NCI-H460 (cell line): ENCODE measurements around the gene GATA6. TPM values are rescaled to one million over a fixed set of nuclear protein-coding genes. Genes with fewer than 3 reads are reported as not detected.

Source experiments
- DNase-seq: peaks from one replicate; pipeline ENCODE4 v3.0.0-alpha.2; 2016; ENCODE audit warnings: low read depth; ENCODE audit errors: extremely low read depth
- total RNA-seq: library from RNA; depleted of rRNA; stranded (reverse); fragments of >200 nt; shearing (Covaris generic); gene quantifications from 2 replicates; pipeline ENCODE4 v1.2.3, GENCODE V29; 2014

Gene GATA6
- total RNA-seq, 1 experiment from 2014 or later, result 1.0 TPM

DNA sequence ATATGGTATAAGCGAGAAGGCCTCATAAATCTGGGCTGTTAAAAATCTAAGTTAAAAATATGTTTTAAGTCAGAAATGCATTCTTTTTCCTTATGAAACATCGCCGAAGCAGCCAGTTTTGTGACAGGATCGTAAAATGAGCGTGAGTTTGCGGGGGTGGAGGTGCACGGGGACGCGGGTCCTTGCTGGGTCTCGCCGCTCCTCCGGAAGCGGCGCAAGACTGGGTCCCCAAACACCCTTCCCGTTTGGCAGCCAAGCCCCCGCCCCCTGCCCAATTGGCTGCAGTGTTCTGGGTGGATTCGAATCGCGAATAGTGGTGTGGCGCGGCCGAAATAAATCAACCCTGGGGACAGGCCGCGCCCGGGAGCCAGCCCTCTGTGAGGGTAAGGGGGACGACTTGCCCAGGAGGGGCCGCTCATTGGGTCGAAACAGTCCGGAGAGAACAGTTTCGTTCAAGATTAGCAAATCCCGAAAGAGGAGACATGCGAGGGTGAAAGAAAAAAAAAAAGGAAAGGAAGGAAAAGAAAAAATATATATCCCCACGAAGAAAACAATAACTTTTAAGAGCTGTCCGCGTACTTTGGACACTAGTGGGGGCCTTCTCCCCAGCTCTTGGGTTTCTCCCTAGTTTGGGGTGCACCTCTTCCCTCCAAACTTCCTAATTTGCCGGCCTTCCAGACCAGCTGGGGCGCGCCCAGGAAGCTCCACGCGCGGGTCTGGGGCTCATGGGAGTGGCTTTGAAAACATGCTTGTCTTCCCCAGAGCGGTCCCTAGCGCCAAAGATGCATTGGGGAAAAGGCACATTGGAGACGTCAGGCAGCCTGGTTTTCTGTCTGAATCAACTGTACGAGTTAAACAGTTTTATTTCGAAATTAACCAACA, 3.1 kb upstream of the GATA6 start:
- DNase-seq, result no peak

DNA sequence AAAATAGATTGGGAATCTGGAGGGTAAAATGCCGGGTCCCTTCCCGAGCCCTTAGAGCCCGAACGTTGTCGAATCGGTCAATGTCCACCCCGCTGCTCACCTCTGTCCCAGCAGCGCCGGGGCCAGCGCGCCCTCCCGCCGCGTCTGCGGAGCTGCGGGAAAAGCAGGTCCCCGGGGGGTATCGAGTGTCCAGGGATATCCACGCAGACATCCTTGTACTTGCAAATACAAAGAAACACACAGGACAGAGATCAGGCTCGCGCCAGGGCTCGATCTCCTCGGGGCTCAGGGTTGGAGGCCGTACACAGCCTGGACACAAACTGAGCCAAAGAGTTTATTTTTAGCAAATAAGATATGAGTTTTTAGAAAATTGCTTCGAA, 2.3 kb upstream of the GATA6 start:
- no peak for DNase-seq

DNA sequence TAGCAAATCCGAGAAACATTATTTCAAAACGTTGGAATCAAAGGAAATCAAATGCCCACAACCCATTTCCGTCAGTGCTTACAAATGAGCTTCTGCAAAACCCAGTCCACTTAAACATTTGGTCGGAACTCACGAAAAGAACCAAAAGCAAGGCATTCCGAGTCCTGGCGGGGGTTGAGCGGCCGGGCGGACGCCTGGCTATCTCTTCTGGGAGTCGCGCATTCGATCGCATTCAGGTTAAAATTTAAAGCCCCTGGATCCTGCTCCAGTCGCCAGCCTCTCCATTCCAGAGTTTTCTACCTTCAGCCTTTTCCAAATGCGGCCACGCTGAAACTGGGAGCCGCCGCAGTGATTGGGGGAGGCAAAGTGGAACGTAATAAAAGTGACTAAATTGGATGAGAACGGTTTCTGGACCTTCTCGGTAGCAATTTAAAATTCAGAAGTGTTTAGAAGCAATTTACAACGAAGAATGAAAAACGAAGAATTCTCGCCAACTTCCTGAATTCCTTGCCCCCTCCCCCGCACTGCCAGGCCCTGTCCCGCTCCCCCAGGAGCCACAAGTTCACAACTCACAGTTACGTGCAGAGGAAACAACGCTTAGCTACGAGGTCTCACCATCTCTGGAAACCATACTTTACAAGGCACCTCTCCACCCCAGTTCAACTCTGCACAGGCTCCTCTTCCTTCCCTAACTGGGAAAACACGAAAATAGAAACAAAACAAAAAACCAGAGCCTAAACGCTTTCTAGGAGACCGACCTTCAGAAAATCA, 1.7 kb upstream of the GATA6 start:
- no peak for DNase-seq

DNA sequence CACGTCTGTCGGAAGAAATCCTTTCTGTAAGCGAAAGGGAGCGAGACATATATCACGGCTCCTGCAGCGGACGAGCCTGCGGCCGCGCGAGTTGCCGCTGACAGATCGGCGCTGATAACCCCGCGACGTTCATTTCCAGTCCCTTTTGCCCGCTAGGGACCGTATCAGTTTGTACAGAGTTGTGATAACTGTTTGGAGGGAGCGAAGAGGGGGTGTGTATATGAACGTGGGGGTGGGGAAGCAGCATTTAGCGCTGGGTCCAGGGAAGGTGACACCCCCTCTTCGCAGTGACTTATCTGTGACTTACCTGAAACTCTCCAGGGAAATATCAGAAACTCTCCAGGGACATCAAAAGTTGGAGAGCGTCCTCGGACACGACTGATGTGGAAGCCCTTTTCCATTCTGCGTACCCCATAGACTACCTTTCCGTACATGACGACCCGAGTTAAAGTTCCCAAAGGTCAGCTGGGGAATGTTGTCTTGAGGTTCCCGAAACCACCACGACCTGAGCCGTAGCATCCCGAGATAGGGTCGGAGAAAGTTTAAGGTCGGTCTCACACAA, 948 bp upstream of the GATA6 start:
- peak; percentile 16 for DNase-seq

DNA sequence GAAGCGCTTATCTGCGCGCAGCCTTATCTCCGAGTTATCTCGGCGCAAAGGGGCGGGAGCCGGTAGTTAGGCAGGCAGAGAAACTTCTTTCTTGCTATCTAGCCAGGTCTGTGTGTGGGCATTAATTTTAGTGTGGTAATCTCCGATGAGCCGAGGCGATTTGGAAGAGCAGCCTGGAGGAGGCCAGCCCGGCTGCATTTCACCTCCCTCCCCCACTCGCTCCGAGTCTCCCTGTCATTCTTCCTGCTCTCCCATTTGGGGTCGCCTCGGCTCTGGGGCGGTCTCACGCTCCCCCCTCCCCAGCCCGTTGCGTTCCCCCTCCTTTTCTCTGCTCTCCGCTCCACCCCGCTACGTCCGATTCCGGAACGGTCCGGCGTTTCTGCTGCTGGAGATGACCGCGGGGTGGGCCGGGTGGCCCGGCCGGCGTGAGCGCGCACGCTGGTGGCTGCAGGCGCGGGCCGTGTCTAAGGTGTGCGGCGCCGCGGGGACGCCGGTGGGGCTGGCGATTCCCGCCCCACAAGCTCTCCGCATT, 566 bp downstream of the GATA6 start:
- no peak for DNase-seq

DNA sequence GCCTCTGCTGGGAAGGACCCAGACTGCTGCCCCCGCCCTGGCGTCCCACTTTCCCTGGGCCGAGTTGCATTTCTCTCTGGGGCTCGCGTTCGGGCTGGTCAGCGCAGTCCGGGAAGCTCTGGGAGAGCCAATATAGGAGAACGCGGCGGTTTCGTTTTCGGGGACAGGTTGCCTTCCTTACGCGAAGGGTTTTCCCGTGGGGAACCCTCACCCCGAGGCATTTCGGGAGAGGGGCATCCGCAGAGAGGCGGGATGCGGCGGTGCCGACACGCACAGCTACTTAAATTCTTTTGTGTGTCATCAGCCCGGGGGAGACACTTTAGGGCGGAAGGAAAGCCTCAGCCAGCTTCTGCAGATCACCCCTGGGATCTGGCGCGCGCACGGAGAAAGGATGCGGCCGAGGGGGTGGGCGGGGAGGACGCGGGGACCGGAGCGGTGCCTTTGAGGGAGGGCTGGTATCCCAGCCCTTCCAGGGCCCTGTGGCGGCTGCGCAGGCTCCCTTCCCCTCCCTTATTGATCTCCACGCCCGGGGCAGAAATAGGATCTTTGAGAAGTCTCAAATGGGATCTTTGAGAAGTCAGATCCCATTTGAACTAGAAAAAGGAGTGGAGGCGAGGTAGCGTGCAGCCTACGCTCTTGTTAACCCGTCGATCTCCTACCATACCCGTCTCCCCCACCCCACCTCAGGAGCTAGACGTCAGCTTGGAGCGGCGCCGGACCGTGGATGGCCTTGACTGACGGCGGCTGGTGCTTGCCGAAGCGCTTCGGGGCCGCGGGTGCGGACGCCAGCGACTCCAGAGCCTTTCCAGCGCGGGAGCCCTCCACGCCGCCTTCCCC, 1.2 kb downstream of the GATA6 start:
- peak; percentile 4 for DNase-seq

DNA sequence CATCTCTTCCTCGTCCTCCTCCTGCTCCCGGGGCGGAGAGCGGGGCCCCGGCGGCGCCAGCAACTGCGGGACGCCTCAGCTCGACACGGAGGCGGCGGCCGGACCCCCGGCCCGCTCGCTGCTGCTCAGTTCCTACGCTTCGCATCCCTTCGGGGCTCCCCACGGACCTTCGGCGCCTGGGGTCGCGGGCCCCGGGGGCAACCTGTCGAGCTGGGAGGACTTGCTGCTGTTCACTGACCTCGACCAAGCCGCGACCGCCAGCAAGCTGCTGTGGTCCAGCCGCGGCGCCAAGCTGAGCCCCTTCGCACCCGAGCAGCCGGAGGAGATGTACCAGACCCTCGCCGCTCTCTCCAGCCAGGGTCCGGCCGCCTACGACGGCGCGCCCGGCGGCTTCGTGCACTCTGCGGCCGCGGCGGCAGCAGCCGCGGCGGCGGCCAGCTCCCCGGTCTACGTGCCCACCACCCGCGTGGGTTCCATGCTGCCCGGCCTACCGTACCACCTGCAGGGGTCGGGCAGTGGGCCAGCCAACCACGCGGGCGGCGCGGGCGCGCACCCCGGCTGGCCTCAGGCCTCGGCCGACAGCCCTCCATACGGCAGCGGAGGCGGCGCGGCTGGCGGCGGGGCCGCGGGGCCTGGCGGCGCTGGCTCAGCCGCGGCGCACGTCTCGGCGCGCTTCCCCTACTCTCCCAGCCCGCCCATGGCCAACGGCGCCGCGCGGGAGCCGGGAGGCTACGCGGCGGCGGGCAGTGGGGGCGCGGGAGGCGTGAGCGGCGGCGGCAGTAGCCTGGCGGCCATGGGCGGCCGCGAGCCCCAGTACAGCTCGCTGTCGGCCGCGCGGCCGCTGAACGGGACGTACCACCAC, 2.1 kb downstream of the GATA6 start:
- DNase-seq, result no peak

DNA sequence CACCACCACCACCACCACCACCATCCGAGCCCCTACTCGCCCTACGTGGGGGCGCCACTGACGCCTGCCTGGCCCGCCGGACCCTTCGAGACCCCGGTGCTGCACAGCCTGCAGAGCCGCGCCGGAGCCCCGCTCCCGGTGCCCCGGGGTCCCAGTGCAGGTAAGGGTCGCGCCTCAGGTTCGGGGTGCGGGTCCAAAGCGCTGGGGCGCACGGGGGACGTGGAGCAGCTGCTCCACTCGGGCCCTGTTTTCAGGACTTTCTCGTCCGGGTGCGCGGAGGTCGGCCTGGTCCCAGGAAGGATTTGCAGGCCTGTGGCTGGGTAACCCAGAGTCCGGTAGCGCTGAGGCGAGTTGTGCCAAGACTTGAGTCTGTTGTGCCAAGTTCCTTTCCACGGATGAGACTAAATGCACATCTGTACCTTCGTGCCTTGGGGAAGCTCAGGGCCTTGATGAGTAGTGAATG, 2.8 kb downstream of the GATA6 start:
- no peak for DNase-seq

DNA sequence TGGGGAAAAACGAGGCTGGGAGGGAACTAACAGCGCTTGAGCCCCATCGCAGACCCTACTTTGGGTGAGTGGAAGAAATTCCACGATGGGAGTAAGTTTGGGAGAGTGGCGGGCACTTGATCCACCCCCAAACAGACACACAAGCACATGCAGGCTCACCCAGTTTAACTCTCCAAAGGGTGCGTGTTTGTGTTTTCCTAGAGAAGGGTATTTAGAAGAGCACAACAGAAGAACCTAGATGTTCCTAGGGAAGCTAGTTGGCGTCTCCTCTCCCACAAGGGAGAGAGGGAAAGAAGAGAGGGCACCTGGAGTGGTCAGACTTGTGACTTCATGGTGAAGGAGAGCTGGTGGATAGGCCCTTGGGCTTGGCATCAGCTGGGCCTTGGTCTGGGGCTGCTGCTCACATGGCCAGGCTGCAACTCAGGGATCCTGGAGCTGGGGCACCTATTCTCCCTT, 3.2 kb downstream of the GATA6 start:
- DNase-seq, result no peak

DNA sequence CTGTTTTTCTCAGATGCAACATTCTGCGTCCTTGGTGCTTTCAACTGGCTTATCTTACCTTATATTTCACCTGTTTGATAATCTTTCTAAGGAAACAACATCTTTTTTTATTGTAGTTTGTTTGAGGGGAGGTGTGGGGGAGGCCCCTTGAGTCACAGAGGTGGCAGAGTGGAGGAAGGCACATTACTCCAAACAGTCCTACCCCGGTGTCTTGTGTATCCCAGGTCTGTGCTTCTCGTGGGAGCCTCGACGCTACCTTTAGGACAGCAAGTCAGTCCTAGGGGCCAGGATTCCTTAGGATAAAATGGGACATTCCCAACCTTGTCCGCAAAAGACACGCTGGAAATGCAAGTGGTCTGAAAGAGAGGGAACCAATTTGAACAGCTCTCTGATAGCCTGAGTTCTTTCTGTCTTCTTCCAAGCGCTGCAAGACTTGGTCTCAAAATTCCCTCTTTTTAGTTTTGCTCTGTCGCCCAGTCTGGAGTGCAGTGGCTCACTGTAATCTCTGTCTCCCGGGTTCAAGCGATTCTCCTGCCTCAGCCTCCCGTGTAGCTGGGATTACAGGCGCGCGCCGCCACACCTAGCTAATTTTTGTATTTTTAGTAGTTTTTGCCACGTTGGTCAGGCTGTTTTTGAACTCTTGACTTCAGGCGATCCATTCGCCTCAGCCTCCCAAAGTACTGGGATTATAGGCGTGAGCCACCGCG, 4.0 kb downstream of the GATA6 start:
- no peak for DNase-seq

DNA sequence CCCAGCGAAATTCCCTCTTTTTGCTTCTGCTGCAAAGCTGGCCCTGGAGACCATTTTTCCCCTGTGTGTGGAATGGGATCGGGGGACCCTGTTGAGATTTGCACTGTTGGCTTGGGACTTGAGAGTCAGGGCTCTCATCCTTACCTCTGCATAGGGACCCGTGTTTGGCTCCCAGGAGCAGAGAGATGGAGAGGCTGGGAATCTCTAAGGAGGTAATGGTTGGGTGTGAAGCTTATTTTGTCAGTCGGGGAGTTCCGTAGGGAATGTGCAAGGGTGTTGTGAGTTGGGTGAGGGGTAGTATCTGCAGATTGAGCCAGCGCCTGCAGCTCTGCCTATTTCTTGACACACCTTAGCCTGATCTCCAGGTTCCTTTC, 4.5 kb downstream of the GATA6 start:
- DNase-seq, result no peak

DNA sequence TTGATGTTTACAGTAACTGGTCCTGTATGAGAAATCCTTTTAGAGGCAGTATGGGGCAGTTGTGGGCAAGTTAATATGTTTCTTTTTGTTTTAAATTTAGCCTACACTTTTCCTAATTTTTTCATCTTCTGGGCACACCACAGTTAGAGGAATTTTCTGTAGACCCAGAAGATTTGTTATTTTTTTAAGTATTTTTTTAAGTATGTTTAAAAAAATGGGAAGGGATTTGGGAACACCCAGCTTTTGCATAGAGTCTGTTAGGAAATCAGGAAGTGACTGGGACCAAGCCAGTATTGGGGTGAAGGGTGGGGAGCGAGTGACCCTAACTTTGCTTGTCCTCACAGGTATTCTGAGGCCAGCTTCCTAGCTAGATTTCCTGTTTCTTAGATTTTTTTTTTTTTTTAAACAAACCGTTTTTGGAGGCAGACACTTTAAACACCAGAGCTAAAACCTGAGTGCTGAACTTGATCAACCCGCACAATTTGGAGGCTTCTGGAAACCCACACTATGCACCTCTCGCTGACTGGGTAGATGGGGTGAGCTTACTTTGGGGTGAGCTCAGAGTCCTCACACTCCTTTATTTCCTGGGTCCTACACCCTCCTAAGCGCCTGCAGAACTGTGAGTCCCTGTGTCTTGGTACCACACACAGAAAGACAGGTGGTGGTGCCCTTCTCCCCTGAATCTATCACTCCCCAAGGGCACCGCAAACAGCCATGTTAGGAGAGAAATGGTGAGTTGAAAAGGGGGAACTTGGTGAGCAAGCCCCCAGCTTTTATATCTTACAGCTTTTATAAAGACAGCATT, 5.2 kb downstream of the GATA6 start:
- no peak for DNase-seq

DNA sequence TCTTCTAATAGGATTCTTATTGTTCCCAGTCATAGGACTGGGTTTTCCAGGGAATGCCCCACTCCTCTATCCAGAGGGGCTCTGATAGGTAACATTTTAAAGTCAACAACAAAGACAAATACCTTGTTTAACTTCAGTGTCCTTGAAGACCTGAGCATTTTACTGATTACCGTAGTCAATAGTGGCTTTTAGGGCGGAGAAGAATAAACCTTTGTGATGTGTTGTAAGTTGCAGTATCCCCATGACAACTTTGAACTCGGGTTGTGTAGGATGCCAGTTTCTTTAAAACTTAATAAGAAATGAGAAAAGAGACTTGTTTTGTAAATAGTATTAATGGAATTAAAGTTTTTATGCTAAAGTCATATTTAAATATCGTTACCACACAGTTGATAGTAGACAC, 6.0 kb downstream of the GATA6 start:
- DNase-seq, result no peak

DNA sequence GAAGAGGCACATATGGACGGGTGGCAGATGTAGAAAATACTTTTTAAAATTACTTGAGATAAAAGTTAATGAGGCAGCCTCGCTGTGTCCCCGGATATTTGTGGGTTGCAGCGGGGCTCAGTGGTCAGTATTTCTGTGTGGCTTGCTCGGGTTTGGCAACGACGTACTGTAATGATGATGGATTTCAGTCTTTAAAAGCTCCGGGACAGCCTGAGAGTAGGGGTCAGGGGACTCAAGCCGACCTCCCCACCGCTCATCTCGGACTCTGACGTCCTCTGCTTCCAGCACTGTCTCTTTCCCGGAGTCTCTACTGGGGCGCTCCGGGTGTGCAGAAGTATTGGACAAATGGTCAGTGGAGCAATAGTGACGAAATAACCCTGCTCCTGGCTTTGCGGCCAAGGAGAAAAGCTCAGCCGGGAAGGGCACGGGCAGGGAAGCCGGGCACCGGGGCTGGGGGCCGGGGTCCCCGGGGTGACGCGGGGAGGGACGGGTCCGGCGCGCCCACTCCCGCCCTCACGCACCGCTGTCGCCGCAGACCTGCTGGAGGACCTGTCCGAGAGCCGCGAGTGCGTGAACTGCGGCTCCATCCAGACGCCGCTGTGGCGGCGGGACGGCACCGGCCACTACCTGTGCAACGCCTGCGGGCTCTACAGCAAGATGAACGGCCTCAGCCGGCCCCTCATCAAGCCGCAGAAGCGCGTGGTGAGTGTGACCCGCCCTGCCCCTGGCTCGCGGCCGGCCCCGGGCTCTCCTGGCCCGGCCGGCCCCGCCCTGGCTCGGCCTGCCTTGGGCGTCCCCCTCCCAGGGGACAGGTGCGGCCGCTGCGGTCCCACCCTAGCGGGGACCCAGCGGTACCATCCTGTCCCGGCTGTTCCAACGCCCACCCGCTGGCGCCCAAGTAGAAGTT, 7.3 kb downstream of the GATA6 start:
- no peak for DNase-seq

DNA sequence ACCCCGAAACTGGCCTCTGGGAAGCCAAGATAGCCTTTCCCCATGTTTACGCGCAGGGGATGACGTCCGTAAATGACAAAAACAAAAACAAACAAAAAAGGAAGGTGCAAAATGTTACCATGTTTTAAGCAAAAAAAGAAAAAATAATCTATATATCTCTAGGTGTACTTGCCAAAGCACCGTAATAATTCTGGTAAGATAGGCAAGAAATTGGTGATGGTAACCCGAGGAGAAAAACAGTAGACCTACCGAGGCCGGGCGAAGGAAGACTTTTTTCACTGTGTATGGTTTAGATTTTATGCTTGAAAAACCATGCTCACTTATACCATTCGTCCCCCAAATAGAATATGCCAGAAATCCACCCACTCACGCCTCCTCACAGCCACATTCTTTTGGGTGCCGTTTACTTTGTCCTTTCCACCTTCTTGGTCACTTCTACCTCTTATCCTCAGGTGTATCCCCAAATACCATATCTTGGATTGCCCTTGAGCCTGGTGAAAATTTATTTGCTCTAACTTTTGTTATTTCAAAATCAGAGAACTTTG, 8.0 kb downstream of the GATA6 start:
- no peak for DNase-seq

DNA sequence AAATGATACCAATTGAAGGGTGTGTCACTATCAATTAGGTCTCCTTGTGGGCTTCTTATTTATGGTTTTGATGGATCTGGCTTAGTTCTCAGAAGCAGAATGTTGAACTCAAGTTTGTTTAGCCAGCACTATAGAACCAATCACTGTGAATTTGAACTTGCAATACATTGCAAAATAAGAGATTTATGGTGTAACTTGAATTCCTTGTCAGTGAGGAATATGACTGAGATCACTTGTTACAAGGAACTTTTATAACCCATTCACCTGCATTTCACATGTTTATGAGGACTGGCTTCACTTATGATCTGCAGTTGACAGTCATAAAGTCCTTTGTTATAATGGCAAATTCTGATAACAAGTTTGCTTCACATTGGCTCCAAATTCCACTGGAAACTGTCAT, 9.8 kb downstream of the GATA6 start:
- no peak for DNase-seq

DNA sequence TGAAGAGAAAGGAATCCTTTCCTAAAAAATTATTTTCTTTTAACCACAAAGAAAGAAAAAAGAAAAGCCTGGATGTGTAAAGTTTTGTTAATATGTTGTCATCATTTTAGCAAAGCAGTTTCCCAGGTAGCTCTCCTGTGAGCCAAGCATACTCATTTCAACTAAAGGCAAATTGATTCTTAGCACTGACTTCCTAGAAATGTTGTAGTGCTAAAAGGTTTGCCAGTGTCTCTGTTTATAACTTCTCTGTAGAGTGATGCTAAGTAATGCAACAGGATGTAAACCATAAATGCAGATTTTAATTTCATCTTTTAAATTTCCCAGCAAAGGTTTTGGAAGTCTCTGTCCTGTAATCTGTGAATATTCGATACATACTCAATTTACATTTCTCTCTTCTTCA, 10.2 kb downstream of the GATA6 start:
- DNase-seq, result no peak
